Measurements from ENCODE around the gene PPM1H.

Gene PPM1H

DNA sequence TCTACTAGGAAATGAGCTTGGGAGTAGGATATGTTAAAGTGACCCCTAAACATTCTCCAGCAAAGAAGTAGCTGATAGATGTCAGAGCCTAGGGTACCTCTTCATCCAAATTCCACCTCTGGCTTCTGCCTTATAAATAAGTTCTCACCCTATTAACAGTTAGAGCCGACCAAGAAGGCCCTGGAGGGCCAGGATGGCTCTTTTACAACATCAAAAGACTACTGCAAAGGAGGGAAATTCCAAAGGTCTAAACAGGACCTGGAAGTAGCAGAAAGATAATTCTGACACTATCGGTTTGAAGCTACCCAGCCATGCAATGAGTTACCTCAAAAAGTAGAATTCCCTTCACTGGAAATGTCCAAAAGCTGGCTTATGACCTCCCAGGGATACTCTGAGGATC, 90.0 kb downstream of the PPM1H start:
- no peak for DNase-seq (ENCODE audit: low read depth)
- TF ChIP-seq, protein P1, sequence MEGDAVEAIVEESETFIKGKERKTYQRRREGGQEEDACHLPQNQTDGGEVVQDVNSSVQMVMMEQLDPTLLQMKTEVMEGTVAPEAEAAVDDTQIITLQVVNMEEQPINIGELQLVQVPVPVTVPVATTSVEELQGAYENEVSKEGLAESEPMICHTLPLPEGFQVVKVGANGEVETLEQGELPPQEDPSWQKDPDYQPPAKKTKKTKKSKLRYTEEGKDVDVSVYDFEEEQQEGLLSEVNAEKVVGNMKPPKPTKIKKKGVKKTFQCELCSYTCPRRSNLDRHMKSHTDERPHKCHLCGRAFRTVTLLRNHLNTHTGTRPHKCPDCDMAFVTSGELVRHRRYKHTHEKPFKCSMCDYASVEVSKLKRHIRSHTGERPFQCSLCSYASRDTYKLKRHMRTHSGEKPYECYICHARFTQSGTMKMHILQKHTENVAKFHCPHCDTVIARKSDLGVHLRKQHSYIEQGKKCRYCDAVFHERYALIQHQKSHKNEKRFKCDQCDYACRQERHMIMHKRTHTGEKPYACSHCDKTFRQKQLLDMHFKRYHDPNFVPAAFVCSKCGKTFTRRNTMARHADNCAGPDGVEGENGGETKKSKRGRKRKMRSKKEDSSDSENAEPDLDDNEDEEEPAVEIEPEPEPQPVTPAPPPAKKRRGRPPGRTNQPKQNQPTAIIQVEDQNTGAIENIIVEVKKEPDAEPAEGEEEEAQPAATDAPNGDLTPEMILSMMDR (conservative IDR thresholded peaks at IDR 0.05; ENCODE audit: control insufficient read depth, insufficient read depth, low read depth, low read length): no peak
- no peak overlapping the region for H3K4me3 ChIP-seq (ENCODE audit: control insufficient read depth, low read depth, low read length)

DNA sequence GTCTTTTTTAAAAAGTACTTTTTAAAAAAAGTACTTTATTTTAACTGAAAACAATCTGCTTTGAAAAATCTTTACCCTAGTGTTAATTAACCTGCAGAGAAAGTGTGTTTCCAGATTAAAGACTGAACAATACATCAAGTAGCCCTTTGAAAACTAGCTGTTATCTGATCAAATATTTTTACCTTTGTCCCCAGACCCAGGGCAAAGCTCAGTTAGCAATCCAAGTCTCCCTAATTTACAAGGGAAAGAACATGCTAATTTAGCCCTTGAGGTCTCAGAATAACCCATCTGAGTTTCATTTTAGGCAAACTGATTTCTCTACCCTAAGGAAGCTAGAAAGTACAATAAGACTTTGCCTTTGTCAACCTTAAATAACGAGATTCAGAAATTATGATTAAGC, 91.2 kb downstream of the PPM1H start:
- no peak for DNase-seq (ENCODE audit: low read depth)
- no peak overlapping the region for H3K4me3 ChIP-seq (ENCODE audit: control insufficient read depth, low read depth, low read length)
- TF ChIP-seq, protein P1 (conservative IDR thresholded peaks at IDR 0.05; ENCODE audit: control insufficient read depth, insufficient read depth, low read depth, low read length): no peak

DNA sequence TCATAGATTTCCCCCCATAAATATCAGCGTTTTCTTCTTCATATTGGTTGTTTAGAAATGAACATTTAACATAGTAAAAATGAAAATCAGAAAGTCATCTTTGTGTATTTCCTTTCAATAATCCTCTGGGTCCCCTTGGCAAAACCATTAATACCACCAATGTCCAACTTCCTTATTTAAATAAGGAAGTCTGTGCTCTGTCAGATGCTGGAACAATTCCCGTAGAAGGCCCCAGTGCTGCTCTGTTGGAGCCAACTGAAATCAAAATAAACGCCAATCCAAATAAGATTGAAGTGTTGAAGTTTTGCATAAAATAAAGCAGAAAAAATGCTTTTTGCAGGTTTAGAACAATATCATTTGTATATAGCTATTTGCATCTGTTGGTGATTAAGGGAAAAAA, 93.1 kb downstream of the PPM1H start:
- H3K4me3 ChIP-seq (ENCODE audit: control insufficient read depth, low read depth, low read length): no peak overlapping the region
- TF ChIP-seq, protein P1 (conservative IDR thresholded peaks at IDR 0.05; ENCODE audit: control insufficient read depth, insufficient read depth, low read depth, low read length): no peak
- DNase-seq (ENCODE audit: low read depth): no peak

- TF ChIP-seq, protein P1 (conservative IDR thresholded peaks at IDR 0.05; ENCODE audit: control insufficient read depth, insufficient read depth, low read depth, low read length): no peak
- no peak for DNase-seq (ENCODE audit: low read depth)
- H3K4me3 ChIP-seq (ENCODE audit: control insufficient read depth, low read depth, low read length): no peak overlapping the region
Observed at GRCh38 chr12:62840806-62841205, 94.1 kb downstream of the PPM1H start.

GRCh38 chr12:62839869-62840660, 94.9 kb downstream of the PPM1H start:
- TF ChIP-seq, protein P1 (conservative IDR thresholded peaks at IDR 0.05; ENCODE audit: control insufficient read depth, insufficient read depth, low read depth, low read length): no peak
- no peak overlapping the region for H3K4me3 ChIP-seq (ENCODE audit: control insufficient read depth, low read depth, low read length)
- no peak for DNase-seq (ENCODE audit: low read depth)

DNA sequence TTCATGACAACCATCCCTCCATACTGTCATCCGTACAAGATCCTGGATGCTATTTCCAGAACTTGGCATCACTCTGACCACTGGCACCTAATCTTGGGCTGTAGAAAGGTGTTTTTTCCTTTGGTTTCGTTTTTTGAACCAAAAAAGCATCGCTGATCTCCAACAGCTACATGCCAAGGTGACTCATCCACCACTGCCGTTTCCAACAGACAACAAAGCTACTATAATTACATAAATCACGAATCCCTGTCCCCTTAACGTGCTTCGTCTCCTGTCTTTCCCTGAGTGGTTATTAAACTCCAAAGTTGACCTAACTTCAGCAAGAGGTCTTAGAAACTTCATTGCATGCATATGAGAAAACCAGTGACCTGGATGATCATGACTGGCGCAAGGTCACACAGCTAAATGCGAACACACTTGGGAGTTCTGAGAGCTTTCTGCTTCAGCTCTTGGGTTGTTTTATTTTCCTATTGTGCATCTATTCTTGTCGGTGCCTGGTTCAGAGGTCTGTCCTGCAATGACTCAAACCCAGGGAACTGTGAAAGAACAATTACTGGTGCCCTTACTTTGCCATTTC, 99.9 kb downstream of the PPM1H start:
- H3K4me3 ChIP-seq (ENCODE audit: control insufficient read depth, low read depth, low read length): no peak overlapping the region
- peak; percentile 71 for DNase-seq (ENCODE audit: low read depth)
- TF ChIP-seq, protein P1 (conservative IDR thresholded peaks at IDR 0.05; ENCODE audit: control insufficient read depth, insufficient read depth, low read depth, low read length): no peak
